Dermis microvascular lymphatic vessel endothelial cell (primary cell): ENCODE results near the gene JARID2. TPM values are rescaled to one million over a fixed set of nuclear protein-coding genes. Genes with fewer than 3 reads are reported as not detected.

Source experiments
- DNase-seq, 2 donors: peaks; one replicate each; pipeline versions ENCODE4 v3.0.0 to v3.0.0-alpha.2; 2010; ENCODE audit warnings: low read depth in 2 of 2
- total RNA-seq: library from RNA; depleted of rRNA; stranded (reverse); fragments of >200 nt; gene quantifications from 2 replicates; pipeline ENCODE4 v1.2.1, GENCODE V29; 2014

The JARID2 gene
- total RNA-seq, 1 donor from 2014 or later = 11.8 TPM

DNA sequence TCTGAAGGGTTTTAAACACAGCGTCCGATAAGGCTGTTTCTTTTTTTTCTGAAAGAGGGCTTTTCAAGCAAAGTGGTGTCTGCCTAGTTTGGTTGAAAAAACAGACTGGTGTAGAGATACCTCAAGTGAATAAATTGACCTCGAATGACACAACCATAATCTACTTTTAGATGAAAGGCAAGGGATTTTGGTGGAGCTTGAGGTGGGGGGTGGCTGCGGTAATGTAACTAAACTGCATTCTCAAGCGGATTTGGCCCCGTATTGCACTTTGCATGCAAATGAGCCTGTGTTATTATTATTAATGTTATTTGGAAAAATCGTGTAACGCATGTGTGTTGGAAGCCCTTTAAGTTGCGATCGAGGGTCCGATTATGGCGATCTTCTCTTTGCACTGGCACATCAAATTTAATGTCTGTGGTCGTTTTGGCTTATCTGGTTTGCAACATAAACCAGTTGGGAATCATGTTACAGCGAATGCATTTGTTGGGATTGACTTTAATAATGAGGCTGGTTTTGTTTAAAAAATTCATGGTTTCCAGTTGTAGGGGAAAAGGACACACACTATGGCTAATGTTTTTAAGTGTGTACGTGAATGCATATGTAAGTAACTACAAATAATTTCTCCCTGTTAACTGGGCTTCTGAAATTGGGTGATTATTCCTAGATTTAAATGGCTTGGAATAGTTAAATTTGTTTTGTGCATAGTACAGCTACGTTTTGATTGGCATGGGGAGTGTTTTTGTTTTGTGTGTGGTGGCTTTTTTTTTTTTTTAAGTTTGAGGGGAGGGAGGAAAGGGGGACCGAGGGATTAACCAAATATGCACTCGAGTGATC is 1.0 kb downstream of the JARID2 start:
- no peak for DNase-seq

DNA sequence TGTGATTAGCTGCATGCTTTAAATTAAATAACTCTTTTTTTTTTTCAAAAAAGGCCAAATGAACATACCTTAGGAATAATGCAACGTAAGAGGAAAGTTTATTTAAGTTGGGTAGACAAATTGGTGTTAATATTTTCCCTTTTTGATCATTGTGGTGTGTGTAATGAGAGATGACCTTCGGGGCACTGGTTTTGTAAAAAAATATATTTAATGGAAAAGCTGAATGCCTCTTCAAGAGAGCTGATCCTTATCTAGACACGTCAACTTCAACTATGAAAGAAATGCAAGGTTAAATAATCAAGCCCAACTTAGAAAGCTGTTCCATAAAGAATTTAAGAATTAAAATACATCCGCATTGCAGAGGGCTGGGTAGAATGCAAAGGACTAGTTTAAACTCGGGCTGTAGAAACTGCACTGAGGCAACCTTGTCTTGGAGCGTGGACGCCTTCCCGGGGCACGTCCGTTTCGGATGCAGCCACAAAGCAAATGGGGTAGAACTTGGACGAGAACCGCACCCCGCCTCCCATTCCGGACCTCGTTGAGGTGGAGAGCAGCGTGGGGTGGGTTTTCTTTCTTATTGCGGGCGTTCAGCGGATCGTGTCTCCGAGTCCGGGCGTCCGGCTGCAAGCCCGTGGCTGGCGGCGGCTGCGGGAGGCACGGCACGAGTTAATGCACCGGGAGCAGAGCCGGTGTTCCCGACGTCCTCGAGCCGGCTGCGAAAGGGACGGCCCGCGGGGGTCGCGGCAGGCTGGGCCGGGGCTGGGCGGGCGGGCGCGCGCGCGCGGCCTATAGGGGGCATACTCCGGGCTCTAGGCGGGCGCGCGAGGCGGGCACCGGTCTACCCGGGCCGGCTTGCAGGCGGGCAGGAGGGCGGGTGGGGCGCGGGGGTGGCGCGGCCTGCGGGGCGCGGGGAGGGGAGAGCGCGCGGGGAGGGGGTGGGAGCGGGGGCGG is 1.9 kb downstream of the JARID2 start:
- DNase-seq = peak in 1 of 2 donors; percentile 55

DNA sequence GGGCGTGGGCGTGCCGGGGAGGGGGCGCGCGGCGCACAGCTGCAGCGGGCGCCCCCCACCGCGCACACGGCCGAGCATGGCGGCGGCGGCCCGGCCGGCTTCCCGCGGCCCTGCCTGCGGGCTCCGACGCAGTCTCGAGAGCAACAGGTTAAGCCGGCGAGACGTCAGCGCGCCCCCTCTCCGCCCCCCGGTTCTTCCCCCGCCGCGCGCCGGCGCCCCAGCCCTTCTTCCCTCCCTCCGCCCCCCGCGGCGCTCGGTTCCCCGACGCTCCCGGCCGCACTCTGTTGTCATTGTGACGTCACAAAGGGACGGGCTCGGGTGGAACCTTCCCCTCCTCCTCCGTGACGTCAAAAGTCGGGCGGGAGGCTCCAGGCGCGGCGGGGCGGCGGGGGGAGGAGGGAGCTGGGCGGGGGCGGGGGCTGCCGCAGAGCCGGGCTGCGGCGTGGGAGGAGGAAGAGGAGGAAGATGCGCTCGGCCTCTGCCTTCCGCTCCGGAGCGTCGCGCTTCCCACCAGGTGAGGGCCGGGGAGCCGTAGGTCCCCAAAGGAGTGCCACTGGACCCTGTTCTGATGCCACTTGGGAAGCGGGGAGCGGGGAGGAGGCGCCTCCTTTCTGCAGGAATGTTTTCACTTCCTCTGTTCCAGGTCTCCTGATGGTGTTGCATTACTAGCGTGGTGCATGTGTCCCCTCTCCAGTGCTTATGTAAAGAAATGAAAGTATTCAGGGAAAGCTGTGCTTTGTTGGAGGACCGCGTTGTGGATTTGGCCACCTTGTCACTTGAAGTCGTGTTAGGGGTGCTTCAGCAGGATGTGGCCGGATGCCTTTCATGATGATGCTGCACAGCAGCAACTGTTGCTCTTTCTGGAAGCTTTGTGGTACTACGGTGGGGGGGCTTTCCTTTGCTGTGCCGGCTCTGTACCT is 2.8 kb downstream of the JARID2 start:
- peak; percentile 93 to 97 for DNase-seq

DNA sequence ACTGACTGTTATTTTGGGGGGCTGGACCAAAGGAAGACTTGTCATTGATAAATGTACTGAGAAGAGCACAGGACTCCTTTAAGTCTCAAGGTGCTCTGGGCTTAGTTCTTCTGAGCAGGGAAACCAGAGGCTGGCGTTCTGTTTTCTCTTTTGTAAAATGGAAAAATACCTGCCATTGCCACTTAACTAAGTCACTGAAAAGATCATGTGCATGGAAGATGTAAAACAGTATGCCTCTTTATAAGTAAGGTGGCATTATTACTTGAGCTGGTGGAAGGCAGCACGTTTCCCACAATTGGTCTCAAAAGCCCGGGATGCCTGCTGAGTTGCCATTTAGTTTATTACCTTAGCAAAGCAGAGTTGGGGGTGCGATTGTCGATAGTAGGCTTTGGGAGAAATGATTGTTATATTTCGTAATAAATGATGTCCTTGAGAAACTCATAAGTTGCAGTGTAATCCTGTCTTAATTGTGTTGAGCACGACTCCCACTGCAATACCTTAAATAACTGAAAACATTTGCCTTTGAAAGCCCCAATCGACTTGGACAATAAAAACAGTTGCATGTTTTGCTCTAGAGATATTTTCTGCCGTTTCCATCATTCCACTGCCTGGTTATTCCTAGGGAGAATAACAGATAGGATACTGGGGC is 3.6 kb downstream of the JARID2 start:
- no peak for DNase-seq

DNA sequence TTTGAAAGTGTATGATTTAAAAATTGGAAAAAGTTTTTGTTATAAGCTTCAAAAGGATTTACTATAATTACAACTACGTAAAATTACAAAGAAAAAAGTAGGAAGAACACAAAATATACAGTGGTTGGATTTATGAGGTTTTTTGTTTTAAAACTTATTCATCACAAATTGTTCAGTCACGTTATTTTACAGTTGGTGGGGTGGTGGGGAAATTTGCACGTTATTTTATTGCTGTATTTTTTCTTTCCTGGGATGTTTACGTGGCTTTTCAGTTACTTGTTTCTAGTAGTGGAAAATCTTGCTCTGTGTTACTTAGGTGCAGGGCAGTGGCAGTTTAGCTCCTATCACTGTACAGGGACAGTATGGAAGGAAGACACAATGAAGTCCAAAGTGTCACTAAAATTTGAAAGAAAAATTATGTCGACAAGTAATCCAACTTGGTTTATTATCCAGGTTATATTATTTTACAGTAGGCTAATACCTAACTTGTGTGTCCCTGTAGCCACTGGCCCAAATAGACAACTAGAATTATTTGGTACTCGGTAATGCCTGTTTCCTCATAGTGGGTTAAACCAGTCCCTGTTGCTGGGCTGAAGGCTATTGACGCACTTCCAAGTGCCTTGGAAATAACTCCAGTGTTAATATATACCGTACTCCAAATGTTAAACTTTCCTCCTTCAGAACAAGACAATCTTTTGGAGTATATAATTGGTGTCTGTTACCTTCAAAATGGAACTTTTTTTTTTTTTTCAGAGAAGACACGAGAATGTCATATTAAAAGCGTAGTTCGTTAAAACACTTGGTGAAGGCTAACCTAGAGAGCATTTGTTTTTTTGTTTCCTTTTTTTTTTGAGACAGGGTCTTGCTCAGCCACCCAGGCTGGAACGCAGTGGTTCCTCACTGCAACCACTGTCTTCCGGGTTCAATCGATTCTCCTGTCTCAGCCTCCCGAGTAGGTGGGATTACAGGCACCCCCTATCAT is 4.6 kb downstream of the JARID2 start:
- DNase-seq = no peak

DNA sequence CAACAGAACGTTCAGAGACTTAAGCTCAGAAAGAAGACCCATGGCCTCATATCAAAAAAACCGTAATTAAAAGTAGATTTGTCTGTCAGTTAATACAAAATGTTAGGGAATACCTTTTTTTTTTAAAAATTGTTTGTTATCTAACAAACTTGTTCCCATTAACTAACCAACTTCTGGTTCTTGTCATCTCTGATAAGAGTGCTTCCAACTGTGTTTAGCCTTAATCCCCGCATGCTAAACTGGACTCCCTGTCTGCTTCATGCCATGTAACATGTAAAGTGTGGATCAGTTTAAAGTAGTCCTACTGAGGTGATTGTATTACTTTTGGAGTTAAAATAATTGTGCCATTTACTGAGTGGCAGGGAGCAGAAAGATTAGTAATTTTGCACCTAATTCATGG is 6.3 kb downstream of the JARID2 start:
- DNase-seq = no peak

DNA sequence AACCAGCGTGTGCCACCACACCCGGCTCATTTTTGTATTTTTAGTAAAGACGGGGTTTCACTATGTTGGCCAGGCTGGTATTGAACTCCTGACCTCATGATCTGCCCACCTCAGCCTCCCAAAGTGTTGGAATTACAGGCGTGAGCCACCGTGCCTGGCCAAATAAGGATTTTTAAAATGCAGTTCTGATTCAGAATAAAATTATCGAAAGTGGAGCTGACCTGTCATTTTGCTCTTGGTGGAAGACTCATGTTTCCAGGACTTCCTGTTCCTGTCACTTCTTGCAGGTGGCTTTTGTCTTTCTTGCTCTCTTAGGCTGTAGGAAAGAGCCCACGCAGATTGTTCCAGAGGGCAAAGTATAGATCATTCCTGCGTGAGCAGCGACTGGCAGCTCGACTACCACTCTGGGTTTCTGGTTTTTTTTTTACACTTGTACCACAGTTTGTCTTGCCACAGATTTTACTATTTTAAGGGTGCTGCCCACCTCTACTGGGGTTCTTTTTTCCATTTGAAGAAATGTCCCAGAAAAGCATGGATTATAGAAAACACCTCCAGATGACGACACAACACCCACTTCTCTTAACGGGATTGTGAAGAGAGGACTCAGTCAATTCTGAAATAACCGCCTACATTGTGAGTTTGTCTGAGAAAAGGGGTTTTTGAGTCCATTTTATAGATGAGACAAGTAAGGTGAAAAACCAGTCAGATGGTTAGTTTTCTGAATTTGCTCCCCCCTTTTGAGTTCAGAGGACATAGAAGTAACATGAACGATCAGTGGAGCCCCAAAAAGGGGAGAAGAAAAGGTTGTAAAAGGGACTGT is 7.5 kb downstream of the JARID2 start:
- no peak for DNase-seq

DNA sequence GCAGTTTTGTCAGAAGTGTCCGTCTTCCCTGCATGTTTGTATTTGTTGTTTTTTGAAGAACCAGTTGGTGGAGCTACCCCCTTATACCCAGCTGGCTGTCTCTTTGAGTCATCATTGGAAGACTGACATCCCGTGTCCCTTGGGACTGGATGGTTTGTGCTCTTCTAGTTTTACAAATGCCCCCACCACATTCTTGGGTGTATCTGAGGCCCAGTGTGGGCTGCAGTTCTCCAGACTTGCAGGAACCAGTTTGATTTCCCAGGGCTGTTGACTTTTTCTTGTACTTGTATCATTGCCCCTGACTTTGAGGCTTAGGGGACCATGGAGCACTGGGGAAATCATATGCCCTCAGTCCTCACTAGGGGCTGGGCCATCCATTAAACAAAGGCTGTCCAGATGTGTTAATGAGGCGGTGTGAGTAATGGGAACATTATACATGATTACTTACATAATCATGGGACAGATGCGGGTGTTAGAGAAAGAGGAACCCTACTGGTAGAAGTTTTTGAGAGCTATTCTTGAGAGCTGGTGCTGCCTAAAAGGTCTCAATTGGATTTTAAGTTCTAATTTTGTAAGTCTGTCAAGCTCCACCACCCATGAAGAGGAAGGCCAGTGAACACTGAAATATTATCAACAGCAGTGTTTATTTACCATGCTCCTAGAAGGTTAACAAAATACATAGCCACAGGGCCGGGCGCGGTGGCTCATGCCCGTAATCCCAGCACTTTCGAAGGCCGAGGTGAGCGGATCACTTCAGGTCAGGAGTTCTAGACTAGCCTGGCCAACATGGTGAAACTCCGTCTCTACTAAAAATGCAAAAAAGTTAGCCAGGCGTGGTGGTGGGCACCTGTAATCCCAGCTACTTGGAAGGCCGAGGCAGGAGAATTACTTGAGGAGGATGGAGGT is 8.5 kb downstream of the JARID2 start:
- peak in 1 of 2 donors; percentile 41 for DNase-seq

DNA sequence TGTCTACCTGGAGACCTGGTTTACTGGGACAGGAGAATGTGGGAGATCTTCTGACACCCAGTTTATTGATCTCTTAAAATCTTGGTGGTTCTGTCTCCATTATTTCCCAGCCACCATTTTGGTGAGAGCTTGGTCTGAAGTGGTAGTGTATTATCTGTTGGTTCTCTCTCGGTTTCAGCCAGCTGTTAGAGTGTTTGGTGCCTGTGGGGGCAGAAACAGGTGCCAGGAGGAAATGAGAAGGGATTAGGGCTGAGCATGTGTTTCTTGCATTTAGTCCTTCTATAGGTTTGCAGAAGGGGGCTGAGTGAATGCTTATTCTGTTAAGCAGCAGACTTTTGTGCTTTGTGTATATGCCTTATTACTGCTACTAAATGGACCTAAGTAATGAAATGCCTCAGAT is 9.6 kb downstream of the JARID2 start:
- DNase-seq = no peak

DNA sequence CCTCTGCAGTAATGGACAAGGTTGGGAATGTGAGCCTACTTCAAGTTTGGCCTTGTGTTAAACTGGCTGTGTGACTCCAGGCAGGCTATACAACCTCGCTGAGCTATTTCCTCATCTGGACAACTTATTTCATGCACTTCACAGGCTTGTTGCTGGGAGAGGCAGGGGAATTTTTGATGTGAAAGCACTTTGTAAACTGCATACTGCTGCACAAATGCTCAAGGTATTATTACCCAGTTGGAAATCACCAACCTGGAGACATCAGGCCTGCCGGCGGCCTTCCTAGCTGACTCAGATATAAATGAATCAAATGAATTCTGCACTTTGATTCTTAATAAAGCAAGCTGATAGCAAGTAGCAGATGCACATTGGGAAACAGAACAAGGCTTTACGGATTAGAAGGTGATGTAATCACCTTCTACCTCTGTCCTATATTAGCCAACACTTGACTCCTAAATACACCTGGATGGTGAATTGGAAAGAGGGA is 10.1 kb downstream of the JARID2 start:
- no peak for DNase-seq

DNA sequence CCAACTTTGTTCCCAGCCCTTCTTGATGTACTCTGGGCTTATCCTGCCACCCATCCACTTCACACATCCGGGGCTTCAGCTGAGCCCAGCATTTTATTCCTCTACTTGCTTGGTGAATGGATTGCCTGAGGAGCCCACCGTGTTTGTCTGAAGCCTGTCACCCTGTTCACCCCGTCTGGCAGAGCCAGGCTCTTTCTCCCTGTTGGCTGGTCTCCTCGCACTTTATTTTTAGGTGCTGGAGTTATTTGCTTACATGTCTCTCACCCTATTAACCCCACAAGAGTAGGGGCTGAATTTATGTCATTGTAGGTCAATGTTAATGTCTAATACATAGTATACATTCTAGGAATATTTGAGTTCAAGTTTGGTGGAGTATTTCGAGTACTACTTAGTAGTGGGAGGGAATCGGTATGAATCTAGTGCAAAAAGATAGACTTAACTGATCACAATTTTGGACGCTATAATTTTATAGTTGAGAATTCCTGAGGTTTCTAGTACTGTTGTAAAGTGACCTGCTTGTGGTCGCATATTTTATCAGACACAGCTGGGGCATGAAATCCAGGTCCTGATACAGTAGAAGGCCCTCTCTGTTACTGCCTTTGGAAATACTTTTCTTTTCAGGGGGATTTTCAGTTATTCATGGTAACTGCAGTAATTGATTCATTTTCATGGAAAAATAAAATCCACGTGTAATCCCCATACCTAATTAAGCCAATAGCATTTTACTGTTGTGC is 10.8 kb downstream of the JARID2 start:
- no peak for DNase-seq

DNA sequence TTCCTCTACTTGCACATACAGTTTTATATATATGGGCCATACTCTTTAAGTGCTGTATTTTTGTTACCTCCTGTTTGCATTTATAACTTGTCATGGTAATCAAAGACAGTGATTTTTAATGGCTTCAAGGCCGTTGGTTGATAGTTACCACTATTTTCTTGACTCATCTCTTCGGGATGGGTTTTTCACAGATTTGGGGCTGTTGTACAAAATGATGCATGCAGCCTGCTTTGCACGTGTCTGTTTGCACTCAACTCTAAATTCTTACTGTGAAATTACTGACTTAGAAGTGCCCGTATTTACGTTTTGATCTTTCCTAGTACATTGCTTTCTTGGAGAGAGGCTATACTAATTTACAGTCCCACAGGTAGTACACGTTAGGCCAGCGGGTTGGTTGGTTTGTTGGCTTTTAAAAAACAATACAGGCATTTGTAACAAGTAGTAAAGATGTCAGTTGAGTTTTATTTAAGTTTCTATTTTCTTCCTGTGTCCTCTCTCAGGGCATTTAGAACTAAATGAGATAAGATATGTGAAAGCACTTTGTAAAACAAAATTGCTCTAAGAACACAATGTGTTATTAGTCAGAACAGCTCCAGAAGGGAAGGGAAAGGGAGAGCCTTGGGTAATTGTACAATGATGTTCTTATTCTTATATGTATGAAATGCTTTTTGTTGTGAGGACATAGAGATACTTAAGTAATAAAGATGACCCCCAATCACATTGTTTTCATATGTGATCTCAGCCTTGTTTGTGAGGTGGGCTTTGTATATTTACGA is 11.7 kb downstream of the JARID2 start:
- no peak for DNase-seq

DNA sequence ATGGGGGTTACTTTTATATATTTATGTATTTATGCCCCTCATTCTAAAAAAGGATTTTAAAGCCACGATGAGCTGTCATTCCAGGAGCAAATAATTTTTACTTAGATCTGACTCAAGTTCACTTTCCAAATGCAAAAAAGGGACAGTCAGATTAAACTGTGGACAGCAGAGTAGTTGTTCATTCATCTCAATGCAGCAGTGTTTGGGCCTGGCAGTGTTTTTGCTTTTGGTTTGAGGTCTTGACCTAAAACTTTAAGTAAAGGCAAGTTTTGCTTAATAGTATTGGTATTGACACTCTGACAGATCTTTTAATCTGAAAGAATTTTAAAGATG is 13.9 kb downstream of the JARID2 start:
- DNase-seq = no peak

DNA sequence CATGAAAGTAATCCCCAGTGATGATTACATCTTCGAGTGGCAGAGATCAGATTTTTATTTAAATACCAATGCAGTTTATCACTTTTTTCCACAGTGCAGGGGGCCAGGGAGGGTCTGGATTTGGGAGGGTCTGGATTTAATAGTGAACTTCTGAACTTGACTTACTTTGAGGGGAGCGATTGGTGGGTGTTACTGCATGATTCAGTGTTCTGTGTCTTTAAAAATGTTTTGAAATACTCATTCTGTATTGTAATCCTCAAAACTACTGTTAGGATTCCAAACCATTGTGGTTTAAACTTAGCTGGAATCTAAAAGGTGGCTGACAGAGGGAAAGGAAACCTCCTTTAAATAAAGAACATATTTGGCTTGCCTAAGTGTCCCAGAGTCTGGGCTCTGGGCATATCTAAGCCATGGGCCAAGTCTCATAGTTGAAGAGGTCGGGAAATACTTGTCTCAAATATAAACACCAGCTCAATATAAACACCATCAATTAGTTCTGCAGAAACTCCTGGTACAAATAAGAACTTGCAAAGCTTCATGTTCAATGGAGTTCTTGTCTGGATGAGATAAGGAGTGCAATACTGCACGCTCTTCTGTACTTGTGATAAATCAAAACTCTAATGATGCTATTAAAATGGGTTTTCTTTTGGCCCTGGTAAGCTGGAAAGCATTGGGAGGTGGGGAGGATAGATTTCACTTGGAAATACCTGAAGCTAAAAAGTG is 14.4 kb downstream of the JARID2 start:
- DNase-seq = no peak

DNA sequence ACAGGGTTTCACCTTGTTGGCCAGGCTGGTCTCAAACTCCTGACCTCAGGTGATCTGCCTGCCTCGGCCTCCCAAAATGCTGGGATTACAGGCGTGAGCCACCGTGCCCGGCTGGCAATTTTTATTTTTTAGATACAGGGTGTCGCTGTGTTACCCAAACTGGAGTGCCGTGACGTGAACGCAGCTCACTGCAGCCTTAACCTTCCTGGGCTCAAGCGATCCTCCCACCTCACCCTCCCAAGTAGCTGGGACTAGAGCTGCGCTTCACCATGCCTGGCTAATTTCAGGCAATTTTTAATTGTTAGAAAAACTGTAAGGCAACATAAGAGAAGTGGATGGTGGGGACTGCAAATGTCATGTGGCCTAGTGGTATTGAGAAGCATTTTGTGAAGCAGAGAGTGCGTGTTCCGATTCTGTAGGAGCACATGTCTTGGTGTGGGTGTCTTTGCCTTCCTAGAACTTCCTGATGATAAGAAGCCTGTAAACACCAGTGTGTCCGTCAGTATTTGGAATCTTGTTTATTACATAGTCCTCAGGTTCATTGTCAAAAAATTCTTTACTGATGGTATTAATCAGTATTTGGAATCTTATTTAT is 18.0 kb downstream of the JARID2 start:
- DNase-seq = no peak
